ENCODE results near the gene PCNX1.

PCNX1 gene

GRCh38 chr14:71108398-71109119 lies 201.3 kb downstream of the PCNX1 start:
- H3K27ac ChIP-seq (ENCODE audit: poor library complexity, severe bottlenecking) = no peak overlapping the region
- H3K36me3 ChIP-seq (ENCODE audit: low read depth) = peaks cover 91% of the 10 kb centered on the region
- ATAC-seq (ENCODE audit: low read depth) (no peak), DNase-seq (ENCODE audit: low spot score) (no peak)
- TF ChIP-seq CTCF (IDR thresholded peaks at IDR 0.05; ENCODE audit: poor library complexity, severe bottlenecking) = no peak
- H3K27me3 ChIP-seq (ENCODE audit: insufficient read depth, poor library complexity, severe bottlenecking) = no peaks in the 10 kb centered on the region
- no peak overlapping the region for H3K4me3 ChIP-seq (ENCODE audit: severe bottlenecking)
- no peaks in the 10 kb centered on the region for H3K9me3 ChIP-seq (ENCODE audit: severe bottlenecking)
- H3K4me1 ChIP-seq (ENCODE audit: insufficient read depth, poor library complexity, severe bottlenecking) = no peaks in the 10 kb centered on the region

- peaks cover 56% of the 10 kb centered on the region for H3K36me3 ChIP-seq (ENCODE audit: low read depth)
- no peaks in the 10 kb centered on the region for H3K27me3 ChIP-seq (ENCODE audit: insufficient read depth, poor library complexity, severe bottlenecking)
- ATAC-seq (ENCODE audit: low read depth) = no peak
- H3K4me1 ChIP-seq (ENCODE audit: insufficient read depth, poor library complexity, severe bottlenecking) = peaks cover 22% of the 10 kb centered on the region
- TF ChIP-seq CTCF (IDR thresholded peaks at IDR 0.05; ENCODE audit: poor library complexity, severe bottlenecking) = no peak
- no peaks in the 10 kb centered on the region for H3K9me3 ChIP-seq (ENCODE audit: severe bottlenecking)
- no peak for DNase-seq (ENCODE audit: low spot score)
- H3K4me3 ChIP-seq (ENCODE audit: severe bottlenecking) = no peak overlapping the region
- no peak overlapping the region for H3K27ac ChIP-seq (ENCODE audit: poor library complexity, severe bottlenecking)
Measured at GRCh38 chr14:71113376-71113775, 206.1 kb downstream of the PCNX1 start.

- Histone ChIP-seq H3K27me3 (ENCODE audit: insufficient read depth, poor library complexity, severe bottlenecking) (no peaks in the 10 kb centered on the region), H3K27ac (ENCODE audit: poor library complexity, severe bottlenecking) (no peak overlapping the region), H3K9me3 (ENCODE audit: severe bottlenecking) (no peaks in the 10 kb centered on the region), H3K4me3 (ENCODE audit: severe bottlenecking) (no peak overlapping the region), H3K4me1 (ENCODE audit: insufficient read depth, poor library complexity, severe bottlenecking) (peaks cover 29% of the 10 kb centered on the region), H3K36me3 (ENCODE audit: low read depth) (peaks cover 44% of the 10 kb centered on the region)
- no peak for TF ChIP-seq CTCF (IDR thresholded peaks at IDR 0.05; ENCODE audit: poor library complexity, severe bottlenecking)
- no peak for DNase-seq (ENCODE audit: low spot score)
- no peak for ATAC-seq (ENCODE audit: low read depth)
Measured at GRCh38 chr14:71114565-71114964, 207.3 kb downstream of the PCNX1 start.

- Histone ChIP-seq H3K27me3 (ENCODE audit: insufficient read depth, poor library complexity, severe bottlenecking) (no peaks in the 10 kb centered on the region), H3K9me3 (ENCODE audit: severe bottlenecking) (no peaks in the 10 kb centered on the region), H3K4me1 (ENCODE audit: insufficient read depth, poor library complexity, severe bottlenecking) (peaks cover 29% of the 10 kb centered on the region), H3K27ac (ENCODE audit: poor library complexity, severe bottlenecking) (no peak overlapping the region), H3K36me3 (ENCODE audit: low read depth) (peaks cover 37% of the 10 kb centered on the region), H3K4me3 (ENCODE audit: severe bottlenecking) (no peak overlapping the region)
- DNase-seq (ENCODE audit: low spot score) (no peak), ATAC-seq (ENCODE audit: low read depth) (no peak)
- no peak for TF ChIP-seq CTCF (IDR thresholded peaks at IDR 0.05; ENCODE audit: poor library complexity, severe bottlenecking)
Measured at GRCh38 chr14:71115306-71115705, 208.0 kb downstream of the PCNX1 start.

GRCh38 chr14:71115821-71116567 lies 208.7 kb downstream of the PCNX1 start:
- H3K36me3 ChIP-seq (ENCODE audit: low read depth) = peaks cover 30% of the 10 kb centered on the region
- H3K4me1 ChIP-seq (ENCODE audit: insufficient read depth, poor library complexity, severe bottlenecking) = peaks cover 29% of the 10 kb centered on the region
- no peak overlapping the region for H3K4me3 ChIP-seq (ENCODE audit: severe bottlenecking)
- no peak for DNase-seq (ENCODE audit: low spot score)
- H3K27me3 ChIP-seq (ENCODE audit: insufficient read depth, poor library complexity, severe bottlenecking) = no peaks in the 10 kb centered on the region
- no peak for ATAC-seq (ENCODE audit: low read depth)
- peak overlapping the region; percentile 89 for H3K27ac ChIP-seq (ENCODE audit: poor library complexity, severe bottlenecking)
- no peaks in the 10 kb centered on the region for H3K9me3 ChIP-seq (ENCODE audit: severe bottlenecking)
- TF ChIP-seq CTCF (IDR thresholded peaks at IDR 0.05; ENCODE audit: poor library complexity, severe bottlenecking) = no peak

All from RWPE2 (cell line).